ENCODE results near the gene PPP2R3A.

Gene PPP2R3A

DNA sequence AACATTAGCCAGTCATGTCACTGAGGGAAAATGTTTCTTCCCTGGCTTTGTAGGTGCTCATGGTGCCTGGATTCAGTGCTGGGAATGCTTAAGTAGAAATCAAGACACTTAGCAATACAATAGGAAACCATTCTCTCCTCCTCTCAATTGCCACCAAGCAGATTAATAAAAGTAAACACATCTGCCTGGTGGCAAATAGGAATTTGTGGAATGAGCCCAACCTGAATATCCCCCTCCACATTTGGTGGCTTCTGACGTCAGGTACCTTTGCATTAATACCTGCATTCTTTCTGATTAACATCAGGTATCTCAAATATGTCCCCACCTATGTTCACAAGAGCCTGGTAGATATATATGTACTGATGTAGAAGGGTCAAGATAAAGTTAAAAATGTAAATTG is 42.7 kb downstream of the PPP2R3A start:
- Histone ChIP-seq H3K4me1 (ENCODE audit: control insufficient read depth in 1 of 2, insufficient read depth in 1 of 2, low read depth in 1 of 2, low read length in 1 of 2) (no peaks in the 10 kb centered on the region), H3K27ac (no peak overlapping the region), H3K4me3 (ENCODE audit: low read depth in 1 of 2, low read length in 1 of 2) (no peak overlapping the region), H3K9me3 (no peaks in the 10 kb centered on the region), H3K36me3 (no peaks in the 10 kb centered on the region), H3K27me3 (no peaks in the 10 kb centered on the region)
- TF ChIP-seq, protein P1, sequence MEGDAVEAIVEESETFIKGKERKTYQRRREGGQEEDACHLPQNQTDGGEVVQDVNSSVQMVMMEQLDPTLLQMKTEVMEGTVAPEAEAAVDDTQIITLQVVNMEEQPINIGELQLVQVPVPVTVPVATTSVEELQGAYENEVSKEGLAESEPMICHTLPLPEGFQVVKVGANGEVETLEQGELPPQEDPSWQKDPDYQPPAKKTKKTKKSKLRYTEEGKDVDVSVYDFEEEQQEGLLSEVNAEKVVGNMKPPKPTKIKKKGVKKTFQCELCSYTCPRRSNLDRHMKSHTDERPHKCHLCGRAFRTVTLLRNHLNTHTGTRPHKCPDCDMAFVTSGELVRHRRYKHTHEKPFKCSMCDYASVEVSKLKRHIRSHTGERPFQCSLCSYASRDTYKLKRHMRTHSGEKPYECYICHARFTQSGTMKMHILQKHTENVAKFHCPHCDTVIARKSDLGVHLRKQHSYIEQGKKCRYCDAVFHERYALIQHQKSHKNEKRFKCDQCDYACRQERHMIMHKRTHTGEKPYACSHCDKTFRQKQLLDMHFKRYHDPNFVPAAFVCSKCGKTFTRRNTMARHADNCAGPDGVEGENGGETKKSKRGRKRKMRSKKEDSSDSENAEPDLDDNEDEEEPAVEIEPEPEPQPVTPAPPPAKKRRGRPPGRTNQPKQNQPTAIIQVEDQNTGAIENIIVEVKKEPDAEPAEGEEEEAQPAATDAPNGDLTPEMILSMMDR (IDR thresholded peaks at IDR 0.05): no peak

DNA sequence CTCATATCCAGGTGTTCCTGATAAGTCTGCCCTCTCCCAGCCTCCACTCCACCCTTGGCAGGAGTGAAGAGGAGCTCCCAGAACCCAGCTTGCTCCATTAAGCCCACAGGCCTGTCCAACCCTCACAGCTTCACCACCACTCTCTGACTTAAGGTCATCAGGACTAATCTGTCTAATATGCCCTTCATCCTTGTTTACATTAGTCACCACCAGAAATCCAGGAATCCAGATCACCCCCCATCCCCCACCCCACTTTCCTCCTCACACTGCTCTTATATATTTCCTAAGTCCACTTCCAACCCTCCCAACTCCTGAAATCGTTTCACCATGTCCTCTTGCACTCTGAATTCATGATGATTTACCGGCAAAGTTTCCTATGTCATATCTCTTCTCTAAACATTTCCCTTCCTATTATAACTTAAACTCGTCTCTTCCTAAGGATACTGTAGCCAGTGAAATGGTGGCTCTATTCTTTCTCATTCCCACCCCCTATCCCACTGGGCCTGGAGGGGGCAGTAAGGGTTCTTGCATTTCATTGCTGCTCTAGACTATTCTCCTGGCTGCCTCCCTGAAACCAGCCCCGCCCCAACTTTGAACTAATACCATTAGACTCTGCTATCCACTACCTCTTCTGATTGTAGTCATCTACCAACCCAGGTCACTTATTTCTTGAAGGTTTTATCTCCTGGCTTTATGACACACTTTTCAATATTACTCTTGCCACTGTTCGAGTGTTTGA is 43.4 kb downstream of the PPP2R3A start:
- H3K36me3 ChIP-seq: no peaks in the 10 kb centered on the region
- no peaks in the 10 kb centered on the region for H3K4me1 ChIP-seq (ENCODE audit: control insufficient read depth in 1 of 2, insufficient read depth in 1 of 2, low read depth in 1 of 2, low read length in 1 of 2)
- no peaks in the 10 kb centered on the region for H3K9me3 ChIP-seq
- no peak overlapping the region for H3K27ac ChIP-seq
- H3K4me3 ChIP-seq (ENCODE audit: low read depth in 1 of 2, low read length in 1 of 2): no peak overlapping the region
- no peaks in the 10 kb centered on the region for H3K27me3 ChIP-seq
- TF ChIP-seq, protein P1 (IDR thresholded peaks at IDR 0.05): no peak

DNA sequence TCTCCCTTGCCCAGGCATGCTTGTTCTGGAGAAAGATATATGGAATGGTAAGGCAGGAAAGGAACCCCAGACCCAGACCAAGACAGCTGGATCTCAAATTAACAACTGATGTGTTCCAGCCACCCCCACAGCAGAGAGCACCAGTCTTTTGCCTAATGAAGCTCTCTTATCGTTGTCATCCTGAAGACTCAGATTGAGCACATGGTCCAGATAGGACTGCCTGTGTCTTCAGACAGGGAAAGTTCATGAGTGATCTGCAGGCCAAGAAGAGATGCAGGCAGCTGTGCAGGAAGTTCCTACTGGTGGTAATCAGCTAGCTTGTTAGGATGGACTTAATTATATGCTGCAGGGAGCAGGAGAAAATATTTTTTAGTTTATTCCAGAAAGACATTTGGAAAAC is 53.3 kb downstream of the PPP2R3A start:
- Histone ChIP-seq H3K27ac (no peak overlapping the region), H3K27me3 (no peaks in the 10 kb centered on the region), H3K36me3 (no peaks in the 10 kb centered on the region), H3K4me1 (ENCODE audit: control insufficient read depth in 1 of 2, insufficient read depth in 1 of 2, low read depth in 1 of 2, low read length in 1 of 2) (no peaks in the 10 kb centered on the region), H3K9me3 (no peaks in the 10 kb centered on the region), H3K4me3 (ENCODE audit: low read depth in 1 of 2, low read length in 1 of 2) (no peak overlapping the region)
- TF ChIP-seq, protein P1 (IDR thresholded peaks at IDR 0.05): no peak

DNA sequence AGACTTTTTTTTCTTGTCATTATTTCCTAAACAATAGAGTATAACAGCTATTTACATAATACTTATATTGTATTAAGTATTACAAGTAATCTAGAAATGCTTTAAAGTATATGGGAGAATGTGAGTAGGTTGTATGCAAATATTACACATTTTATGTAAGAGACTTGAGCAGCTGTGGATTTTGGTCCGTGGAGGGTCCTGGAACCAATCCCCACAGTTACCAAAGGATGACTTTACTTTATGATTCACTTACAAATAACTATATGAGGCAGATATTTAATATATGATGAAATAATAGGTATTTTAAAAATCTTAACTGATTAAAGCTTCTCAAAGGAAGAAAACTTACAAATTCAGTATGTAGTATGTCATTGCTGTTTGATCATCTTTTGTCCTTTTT is 56.3 kb downstream of the PPP2R3A start:
- no peaks in the 10 kb centered on the region for H3K9me3 ChIP-seq
- H3K27me3 ChIP-seq: no peaks in the 10 kb centered on the region
- TF ChIP-seq, protein P1 (IDR thresholded peaks at IDR 0.05): no peak
- no peaks in the 10 kb centered on the region for H3K36me3 ChIP-seq
- H3K27ac ChIP-seq: no peak overlapping the region
- no peaks in the 10 kb centered on the region for H3K4me1 ChIP-seq (ENCODE audit: control insufficient read depth in 1 of 2, insufficient read depth in 1 of 2, low read depth in 1 of 2, low read length in 1 of 2)
- H3K4me3 ChIP-seq (ENCODE audit: low read depth in 1 of 2, low read length in 1 of 2): no peak overlapping the region

DNA sequence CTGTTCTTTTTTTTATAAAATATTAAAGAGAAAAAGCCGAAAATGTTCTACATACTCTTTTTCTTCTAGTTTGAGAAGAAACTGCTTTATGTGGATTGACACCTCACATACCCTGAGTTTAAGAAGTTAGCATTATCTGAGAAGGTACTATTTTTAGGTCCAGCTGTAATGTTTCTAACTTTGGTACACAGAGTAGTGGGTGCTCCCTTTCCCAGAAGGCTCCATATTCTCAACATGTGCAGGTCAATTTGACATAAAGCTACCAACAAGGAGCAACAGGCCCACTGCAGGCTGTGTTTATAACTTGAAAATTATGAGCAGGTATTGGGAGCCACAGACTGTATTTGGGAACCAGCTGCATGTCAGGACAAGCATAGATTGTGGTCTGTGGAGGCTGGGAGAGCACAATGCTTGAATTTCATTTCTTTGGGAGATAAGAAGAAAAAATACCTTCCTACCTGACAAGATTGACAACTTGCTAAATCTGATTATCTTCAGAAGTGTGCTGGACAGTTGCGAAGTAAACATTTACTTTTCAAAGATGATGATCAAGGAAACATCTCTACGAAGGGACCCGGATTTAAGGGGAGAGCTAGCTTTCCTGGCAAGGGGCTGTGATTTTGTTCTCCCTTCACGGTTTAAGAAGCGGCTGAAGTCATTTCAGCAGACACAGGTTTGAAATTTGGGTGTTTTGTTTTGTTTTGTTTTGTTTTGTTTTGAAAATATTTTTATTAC is 57.2 kb downstream of the PPP2R3A start:
- TF ChIP-seq, protein P1 (IDR thresholded peaks at IDR 0.05): no peak
- H3K27me3 ChIP-seq: no peaks in the 10 kb centered on the region
- no peaks in the 10 kb centered on the region for H3K4me1 ChIP-seq (ENCODE audit: control insufficient read depth in 1 of 2, insufficient read depth in 1 of 2, low read depth in 1 of 2, low read length in 1 of 2)
- no peaks in the 10 kb centered on the region for H3K9me3 ChIP-seq
- H3K27ac ChIP-seq: no peak overlapping the region
- H3K4me3 ChIP-seq (ENCODE audit: low read depth in 1 of 2, low read length in 1 of 2): no peak overlapping the region
- no peaks in the 10 kb centered on the region for H3K36me3 ChIP-seq
